Panc1 (cell line): ENCODE results near the gene S100PBP.

Experiments
- CTCF ChIP-seq: fragments of 450-650 bp; IDR thresholded peaks from 2 replicates; pipeline ENCODE4 v1.5.1; 2017; ENCODE audit warnings: mild to moderate bottlenecking
- POLR2AphosphoS5 ChIP-seq: IDR thresholded peaks from 2 replicates; pipeline ENCODE4 v1.6.1; 2012; ENCODE audit warnings: mild to moderate bottlenecking, low read depth, low read length, moderate library complexity
- REST ChIP-seq, 2 experiments: IDR thresholded peaks; 2 replicates each; pipeline ENCODE4 v1.6.1; 2011 to 2012; ENCODE audit warnings: low read depth in 2 of 2, control low read depth in 1 of 2, low read length in 1 of 2, mild to moderate bottlenecking in 1 of 2, moderate library complexity in 1 of 2; ENCODE audit not compliant: insufficient read depth in 1 of 2
- SIN3A ChIP-seq: IDR thresholded peaks from 2 replicates; pipeline ENCODE4 v1.6.1; 2012; ENCODE audit warnings: low read depth, mild to moderate bottlenecking, low read length, moderate library complexity, borderline replicate concordance; ENCODE audit not compliant: insufficient read depth

DNA sequence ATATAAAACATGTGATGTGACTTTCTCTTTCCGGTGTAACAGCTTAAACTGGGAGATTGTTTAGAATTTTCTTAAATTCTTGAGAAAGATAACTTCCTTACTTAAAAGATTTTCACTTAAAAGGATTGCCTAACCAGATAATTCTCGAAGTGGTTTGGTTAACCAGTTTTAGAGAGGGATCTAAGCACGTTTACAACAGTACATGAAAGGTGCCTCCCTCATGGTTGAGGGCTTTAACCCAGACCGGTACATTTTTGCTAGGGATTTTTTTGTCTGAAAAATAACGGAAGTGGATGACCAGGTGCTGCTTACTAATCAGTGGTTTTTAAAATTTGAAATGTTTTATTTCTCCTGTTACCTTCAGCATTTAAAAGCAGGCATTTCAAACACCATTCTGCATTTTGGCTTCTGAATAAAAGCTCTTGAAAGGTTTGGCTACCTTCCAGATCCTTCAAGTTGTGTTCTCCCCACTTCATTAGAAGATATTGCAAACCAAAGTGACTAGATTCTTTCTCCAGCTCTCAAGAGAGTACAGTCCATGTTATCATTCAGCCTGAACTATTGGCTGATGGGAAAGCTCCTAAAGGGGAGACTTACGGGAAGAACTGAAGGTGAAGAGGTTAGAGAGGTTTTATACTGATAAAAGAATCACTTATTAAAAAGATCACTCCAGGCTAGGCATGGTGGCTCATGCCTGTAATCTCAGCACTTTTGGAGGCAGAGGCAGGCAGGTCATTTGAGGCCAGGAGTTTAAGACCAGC is 12.8 kb downstream of the S100PBP start:
- TF ChIP-seq CTCF: no peak
- TF ChIP-seq SIN3A: no peak
- TF ChIP-seq POLR2AphosphoS5: no peak
- TF ChIP-seq REST (IDR thresholded peaks at IDR 0.05; ENCODE audit: insufficient read depth in 1 of 2, low read depth in 2 of 2, low read length in 1 of 2): no peak
